IMR-90 (cell line): Measurements from ENCODE around the gene KRT82. TPM values are rescaled to one million over a fixed set of nuclear protein-coding genes. Genes with fewer than 3 reads are reported as not detected.

Source experiments
- ATAC-seq: fragments of 200-7000 bp; cut with Tn5 transposase; 2 replicates; pipeline ENCODE4 v1.9.1; 2020; ENCODE audit warnings: low read depth, mild to moderate bottlenecking, moderate library complexity
- BruUV-seq: library from RNA; stranded (reverse); fragments of 400-500 nt; replicated peaks from 2 replicates; lab custom pipeline; 2021; lab: Mats Ljungman, UMichigan
- CTCF ChIA-PET: fragments of 300-600 bp; formaldehyde crosslinking; extraction: SDS; loops from one replicate; lab custom pipeline; 2021; ENCODE audit warnings: antibody characterized with exemption; lab: Yijun Ruan, JAX
- POLR2A ChIA-PET: fragments of 300-600 bp; sonication (Branson Sonifier 250); formaldehyde crosslinking; loops from one replicate; lab custom pipeline; 2022; ENCODE audit warnings: antibody characterized with exemption; ENCODE audit not compliant: unreplicated experiment; lab: Charles Lee
- DNase-seq: peaks from one replicate; pipeline ENCODE4 v3.0.0; 2013
- H2AFZ ChIP-seq: replicated peaks from 2 replicates; pipeline ENCODE3; 2013; ENCODE audit warnings: low read length, mild to moderate bottlenecking; ENCODE audit not compliant: poor library complexity
- H2AK5ac ChIP-seq: 2 replicates; pipeline ENCODE4 v1.6.1; 2013; ENCODE audit warnings: low read depth, low read length, inconsistent platforms
- H2AK9ac ChIP-seq: replicated peaks from 2 replicates; pipeline ENCODE3; 2013; ENCODE audit warnings: mild to moderate bottlenecking, low read depth, low read length, moderate library complexity; ENCODE audit not compliant: poor library complexity
- H2BK120ac ChIP-seq: 2 replicates; pipeline ENCODE4 v1.6.1; 2013; ENCODE audit warnings: low read depth, low read length, inconsistent platforms
- H2BK15ac ChIP-seq: 3 replicates; pipeline ENCODE4 v1.6.1; 2013; ENCODE audit warnings: low read depth, low read length, inconsistent platforms
- H2BK20ac ChIP-seq: 2 replicates; pipeline ENCODE4 v1.6.1; 2013; ENCODE audit warnings: low read depth, mild to moderate bottlenecking, inconsistent platforms, low read length, moderate library complexity
- H2BK5ac ChIP-seq: 2 replicates; pipeline ENCODE4 v1.6.1; 2013; ENCODE audit warnings: mild to moderate bottlenecking, low read depth, low read length, inconsistent platforms; ENCODE audit not compliant: poor library complexity, severe bottlenecking
- H3K14ac ChIP-seq: replicated peaks from 2 replicates; pipeline ENCODE4 v1.6.1; 2013; ENCODE audit warnings: low read depth, low read length, inconsistent platforms
- H3K18ac ChIP-seq: 2 replicates; pipeline ENCODE4 v1.6.1; 2013; ENCODE audit warnings: low read depth, low read length, control low read depth
- H3K23ac ChIP-seq: 2 replicates; pipeline ENCODE4 v1.6.1; 2013; ENCODE audit warnings: low read depth, low read length, inconsistent platforms
- H3K27ac ChIP-seq: 2 replicates; pipeline ENCODE4 v1.5.1; 2013; ENCODE audit warnings: mild to moderate bottlenecking, control low read depth, low read length; ENCODE audit not compliant: insufficient read depth
- H3K27me3 ChIP-seq: 2 replicates; pipeline ENCODE4 v1.6.1; 2013; ENCODE audit warnings: low read length; ENCODE audit not compliant: control insufficient read depth, insufficient read depth
- H3K36me3 ChIP-seq: 2 replicates; pipeline ENCODE4 v1.6.1; 2013; ENCODE audit warnings: low read length, mixed read lengths; ENCODE audit not compliant: control insufficient read depth, insufficient read depth
- H3K4ac ChIP-seq: 2 replicates; pipeline ENCODE4 v1.6.1; 2013; ENCODE audit warnings: low read depth, low read length, inconsistent platforms
- H3K4me1 ChIP-seq: 2 replicates; pipeline ENCODE4 v1.6.1; 2013; ENCODE audit warnings: low read length, mixed read lengths; ENCODE audit not compliant: control insufficient read depth, insufficient read depth
- H3K4me2 ChIP-seq: 2 replicates; pipeline ENCODE4 v1.6.1; 2013; ENCODE audit warnings: low read depth, mild to moderate bottlenecking, control low read depth, low read length, moderate library complexity
- H3K4me3 ChIP-seq: 2 replicates; pipeline ENCODE4 v1.5.1; 2013; ENCODE audit warnings: low read depth, mild to moderate bottlenecking, control low read depth, low read length, moderate library complexity; ENCODE audit not compliant: insufficient read depth
- H3K56ac ChIP-seq: 2 replicates; pipeline ENCODE4 v1.6.1; 2013; ENCODE audit warnings: low read length, inconsistent platforms; ENCODE audit not compliant: insufficient read depth; ENCODE audit errors: extremely low read depth
- H3K79me1 ChIP-seq, 2 experiments: 2 replicates each; pipeline ENCODE4 v1.6.1; 2013; ENCODE audit warnings: low read length in 2 of 2, inconsistent platforms in 1 of 2, low read depth in 1 of 2
- H3K9ac ChIP-seq: 2 replicates; pipeline ENCODE4 v1.6.1; 2013; ENCODE audit warnings: low read depth, low read length, control low read depth
- H3K9me1 ChIP-seq: 2 replicates; pipeline ENCODE4 v1.6.1; 2013; ENCODE audit warnings: low read length, inconsistent platforms; ENCODE audit not compliant: insufficient read depth
- H3K9me3 ChIP-seq: 2 replicates; pipeline ENCODE4 v1.6.1; 2013; ENCODE audit warnings: low read length; ENCODE audit not compliant: control insufficient read depth, insufficient read depth
- H4K20me1 ChIP-seq: 2 replicates; pipeline ENCODE4 v1.6.1; 2013; ENCODE audit warnings: low read length, inconsistent platforms; ENCODE audit not compliant: insufficient read depth
- H4K5ac ChIP-seq: 2 replicates; pipeline ENCODE4 v1.6.1; 2013; ENCODE audit warnings: mild to moderate bottlenecking, low read depth, low read length, control low read depth
- H4K8ac ChIP-seq, 2 experiments: 2 replicates each; pipeline ENCODE4 v1.6.1; 2013; ENCODE audit warnings: low read depth in 2 of 2, low read length in 2 of 2, control low read depth in 1 of 2, inconsistent platforms in 1 of 2
- H4K91ac ChIP-seq: 2 replicates; pipeline ENCODE4 v1.6.1; 2013; ENCODE audit warnings: low read depth, low read length, inconsistent platforms; ENCODE audit not compliant: insufficient read depth
- BHLHE40 ChIP-seq: fragments of 150-350 bp; IDR thresholded peaks from 2 replicates; pipeline ENCODE4 v1.6.1; 2016; ENCODE audit warnings: mild to moderate bottlenecking, low read depth, low read length
- CEBPB ChIP-seq: IDR thresholded peaks from 2 replicates; pipeline ENCODE4 v1.6.1; 2012; ENCODE audit warnings: low read depth, low read length, improper control_type of control experiment
- CHD1 ChIP-seq: IDR thresholded peaks from 2 replicates; pipeline ENCODE4 v1.6.1; 2012; ENCODE audit warnings: low read depth, low read length, improper control_type of control experiment
- ELK1 ChIP-seq: fragments of 150-350 bp; IDR thresholded peaks from 2 replicates; pipeline ENCODE4 v1.6.1; 2016; ENCODE audit warnings: low read depth, mild to moderate bottlenecking, low read length, moderate library complexity, borderline replicate concordance
- FOS ChIP-seq: fragments of 150-350 bp; IDR thresholded peaks from 2 replicates; pipeline ENCODE4 v1.6.1; 2016; ENCODE audit warnings: low read depth, low read length
- MAFK ChIP-seq: IDR thresholded peaks from 2 replicates; pipeline ENCODE4 v1.6.1; 2012; ENCODE audit warnings: low read depth, low read length, improper control_type of control experiment
- MAZ ChIP-seq: IDR thresholded peaks from 2 replicates; pipeline ENCODE4 v1.6.1; 2012; ENCODE audit warnings: low read depth, mild to moderate bottlenecking, low read length, improper control_type of control experiment, moderate library complexity, borderline replicate concordance
- MXI1 ChIP-seq: IDR thresholded peaks from 2 replicates; pipeline ENCODE4 v1.6.1; 2012; ENCODE audit warnings: low read depth, mild to moderate bottlenecking, low read length, moderate library complexity, borderline replicate concordance
- NFE2L2 ChIP-seq: fragments of 150-350 bp; IDR thresholded peaks from 2 replicates; pipeline ENCODE4 v1.6.1; 2016; ENCODE audit warnings: low read depth, mild to moderate bottlenecking, low read length
- POLR2A ChIP-seq: IDR thresholded peaks from 2 replicates; pipeline ENCODE4 v1.6.1; 2012; ENCODE audit warnings: mild to moderate bottlenecking, low read depth, low read length
- RAD21 ChIP-seq: IDR thresholded peaks from 2 replicates; pipeline ENCODE4 v1.6.1; 2012; ENCODE audit warnings: low read length, improper control_type of control experiment
- RCOR1 ChIP-seq: IDR thresholded peaks from 2 replicates; pipeline ENCODE4 v1.6.1; 2012; ENCODE audit warnings: mild to moderate bottlenecking, low read length, improper control_type of control experiment; ENCODE audit not compliant: insufficient replicate concordance
- SMC3 ChIP-seq: fragments of 150-350 bp; IDR thresholded peaks from 2 replicates; pipeline ENCODE4 v1.6.1; 2016; ENCODE audit warnings: low read depth, mild to moderate bottlenecking, antibody characterized with exemption, low read length, moderate library complexity
- WGBS, 2 experiments: methylation state at CpG; one replicate each; pipeline versions ENCODE4 v1.1.5 to v1.1.7; 2013; ENCODE audit warnings: missing lambda C conversion rate in 2 of 2; ENCODE audit not compliant: insufficient read length in 1 of 2; ENCODE audit errors: extremely low coverage in 2 of 2; 5-methylcytosine and 5-hydroxymethylcytosine counted together
- dilution Hi-C: fragments of 300-500 bp; cut with HindIII; formaldehyde crosslinking; loops from one replicate; pipeline ENCODE4 v1.14.3; 2018; ENCODE audit warnings: low sequenced_read_pairs; ENCODE audit not compliant: unreplicated experiment
- in situ Hi-C: fragments of 300-500 bp; cut with MboI; formaldehyde crosslinking; loops from 3 replicates; pipeline ENCODE4 v1.14.3; 2019; ENCODE audit warnings: low sequenced_read_pairs, inconsistent platforms, mixed read lengths
- intact Hi-C: fragments of 100-400 bp; cut with micrococcal nuclease; formaldehyde crosslinking; loops from 2 replicates; pipeline ENCODE4 v1.10.0; 2022
- polyA plus RNA-seq, 3 experiments: library from polyadenylated mRNA; depleted of rRNA; stranded (reverse); fragments of >200 nt; gene quantifications; 2 replicates each; pipeline ENCODE4 v1.2.3, GENCODE V29; 2012; ENCODE audit warnings: low replicate concordance in 1 of 3
- total RNA-seq: library from RNA; depleted of rRNA; stranded (reverse); fragments of >200 nt; gene quantifications from 2 replicates; pipeline ENCODE4 v1.2.3, GENCODE V29; 2012

Gene KRT82
- total and polyA plus RNA-seq, 2 of the 4 experiments (the other 2 are of a cell fraction): not detected

- dilution Hi-C loops: no loop called here
- no peak overlapping the region for H2AFZ ChIP-seq
- H3K14ac ChIP-seq: no peak overlapping the region
- H3K9ac ChIP-seq: no peak overlapping the region
- no peak overlapping the region for H4K91ac ChIP-seq
- no peak overlapping the region for H2BK5ac ChIP-seq
- H2AK9ac ChIP-seq: no peak overlapping the region
- 70% methylated on average over 8 of the region's 13 CpGs; no CpG with 5 or more reads in 1 of the 2 experiments for WGBS, 2 experiments
- H3K4me1 ChIP-seq: no peaks in the 10 kb centered on the region
- H3K4ac ChIP-seq: no peak overlapping the region
- H3K79me1 ChIP-seq: no peaks in the 10 kb centered on the region
- H4K8ac ChIP-seq: no peak overlapping the region
- no peak for ATAC-seq
- H2AK5ac ChIP-seq: no peak overlapping the region
- ChIA-PET POLR2A (no interaction called here), CTCF (no interaction called here)
- H3K56ac ChIP-seq: no peak overlapping the region
- TF ChIP-seq MXI1 (no peak), CEBPB (no peak), RCOR1 (no peak), FOS (no peak), SMC3 (no peak), CHD1 (no peak), RAD21 (no peak), MAZ (no peak), MAFK (no peak), ELK1 (no peak), POLR2A (no peak), BHLHE40 (no peak), NFE2L2 (no peak)
- no peaks in the 10 kb centered on the region for H4K20me1 ChIP-seq
- H2BK20ac ChIP-seq: no peak overlapping the region
- in situ Hi-C loops: no loop called here
- H3K27me3 ChIP-seq: peaks cover 42% of the 10 kb centered on the region
- H3K4me2 ChIP-seq: no peak overlapping the region
- H3K9me1 ChIP-seq: no peaks in the 10 kb centered on the region
- H2BK120ac ChIP-seq: no peak overlapping the region
- intact Hi-C loops: loop anchor here (5.0 kb wide), 1 partner anchor 477 kb away; no protein-coding TSS in a partner anchor
- H3K4me3 ChIP-seq: no peak overlapping the region
- no peak overlapping the region for H3K23ac ChIP-seq
- no peaks in the 10 kb centered on the region for H3K36me3 ChIP-seq
- no peak for DNase-seq
- no peaks in the 10 kb centered on the region for H3K9me3 ChIP-seq
- BruUV-seq: no TSS peak
- no peak overlapping the region for H3K27ac ChIP-seq
- no peak overlapping the region for H2BK15ac ChIP-seq
- no peak overlapping the region for H4K5ac ChIP-seq
- H3K18ac ChIP-seq: no peak overlapping the region
Measured at GRCh38 chr12:52394836-52395405, 11.2 kb downstream of the KRT82 start.
